GM19035 (cell line): Measurements from ENCODE around the gene NCOA5.
A peak's percentile ranks its signal among the peaks of the same experiment; 100 is the strongest.
"Not testable (repeated sequence)": the region's sequence is repeated elsewhere in the genome, so short reads cannot be mapped to it uniquely, and the experiment has no call there.

Experiments used
- ATAC-seq: cut with Tn5 transposase; IDR thresholded peaks from one replicate; pipeline ENCODE4 v1.9.1; 2021; ENCODE audit not compliant: unreplicated experiment

NCOA5 gene

DNA sequence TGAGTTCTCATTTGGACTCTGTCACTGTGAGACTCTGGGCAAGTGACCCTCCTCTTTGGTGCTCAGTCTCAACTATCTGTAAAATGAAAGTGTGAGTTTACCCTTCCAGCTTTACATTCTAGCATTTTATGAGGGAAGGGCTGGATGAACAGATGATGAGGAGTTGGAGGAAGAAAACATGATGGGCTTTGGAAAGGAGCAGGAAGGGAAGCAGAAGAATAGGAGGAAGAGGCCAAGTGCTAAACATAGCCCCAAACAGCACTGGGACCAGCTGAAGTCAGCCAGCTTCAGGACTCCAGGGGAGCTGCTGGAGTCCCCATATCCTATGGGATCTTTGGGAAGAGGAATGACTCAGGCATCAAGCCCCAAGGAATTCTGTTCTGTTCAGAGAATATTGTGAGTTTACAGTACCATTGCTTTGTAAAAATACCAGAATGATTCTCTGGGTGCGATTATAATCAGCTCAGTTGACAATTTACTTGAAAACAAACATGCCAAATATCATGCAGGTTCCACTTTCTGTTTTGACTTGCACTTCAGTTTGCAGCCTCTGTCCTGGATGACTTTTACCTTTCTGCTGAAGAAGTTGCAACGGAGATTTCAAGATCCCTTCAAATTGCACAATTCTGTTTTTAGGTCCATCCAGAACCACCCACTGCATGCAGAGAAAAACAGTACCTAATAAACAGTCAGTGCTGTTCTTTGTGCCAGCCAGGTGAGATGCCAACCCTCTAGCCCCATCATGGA, 31.6 kb upstream of the NCOA5 start:
- no peak for ATAC-seq

DNA sequence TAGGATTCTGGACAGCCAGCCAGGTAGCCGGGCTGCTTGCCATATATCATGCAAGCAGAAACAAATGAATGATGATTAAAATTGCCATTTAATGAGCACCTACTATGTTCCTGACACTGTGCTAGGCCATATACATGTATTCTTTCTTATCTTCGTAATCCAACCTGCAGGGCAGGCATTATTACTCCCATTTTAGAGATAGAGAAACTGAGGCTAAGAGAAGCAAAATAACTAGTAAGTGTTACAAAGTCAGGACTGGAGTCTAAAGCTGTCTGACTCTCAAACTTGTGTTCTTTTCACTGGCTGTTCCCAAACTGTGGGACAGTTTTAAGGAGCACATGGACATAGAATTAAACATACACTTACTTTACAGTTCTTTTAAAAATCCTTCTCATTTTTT, 30.4 kb upstream of the NCOA5 start:
- no peak for ATAC-seq

DNA sequence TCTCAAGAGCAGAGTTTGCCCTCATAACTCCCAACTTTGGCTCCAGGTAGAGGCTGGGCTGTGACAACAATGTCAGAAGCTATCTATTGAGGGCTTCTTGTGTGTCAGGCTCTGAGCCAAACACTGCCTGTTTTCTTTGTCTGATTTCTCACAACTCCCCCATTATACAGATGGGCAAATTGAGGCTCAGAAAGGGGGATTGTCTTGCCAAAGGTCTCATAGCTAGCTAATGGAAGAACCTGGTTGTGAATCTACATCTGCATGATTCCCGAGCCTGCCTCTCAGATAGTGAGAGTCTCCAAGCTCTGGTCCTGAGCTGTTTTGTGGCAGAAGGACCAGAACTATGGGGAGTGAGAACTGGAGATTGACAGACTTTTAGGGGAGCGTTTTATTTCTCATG, 29.8 kb upstream of the NCOA5 start:
- ATAC-seq, result no peak

DNA sequence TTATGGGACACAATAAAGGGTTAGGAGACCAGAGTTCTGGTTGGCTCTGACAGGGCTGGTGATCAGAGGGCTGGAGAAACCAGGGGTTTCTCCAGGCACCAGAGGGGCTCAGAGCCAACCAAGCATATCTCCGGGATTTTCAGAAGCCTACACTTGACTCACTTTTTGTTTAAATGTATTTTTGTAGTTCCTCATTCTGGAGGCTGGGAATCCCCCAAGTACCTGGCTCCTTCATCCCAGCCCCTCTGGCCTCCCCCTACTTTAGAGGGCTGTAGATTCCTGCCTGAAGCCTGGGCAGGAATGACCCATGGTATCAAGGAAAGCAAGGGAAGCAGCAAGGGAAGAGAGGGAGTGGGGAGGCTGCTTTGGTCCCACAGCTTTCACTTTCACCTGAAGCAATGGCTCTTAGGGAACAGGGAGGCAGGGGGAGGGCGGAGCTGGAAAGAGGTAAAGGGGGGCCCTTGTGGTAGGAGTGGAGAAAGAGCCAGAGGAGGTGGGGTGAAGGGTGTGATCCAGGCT, 29.3 kb upstream of the NCOA5 start:
- peak; percentile 45 for ATAC-seq

DNA sequence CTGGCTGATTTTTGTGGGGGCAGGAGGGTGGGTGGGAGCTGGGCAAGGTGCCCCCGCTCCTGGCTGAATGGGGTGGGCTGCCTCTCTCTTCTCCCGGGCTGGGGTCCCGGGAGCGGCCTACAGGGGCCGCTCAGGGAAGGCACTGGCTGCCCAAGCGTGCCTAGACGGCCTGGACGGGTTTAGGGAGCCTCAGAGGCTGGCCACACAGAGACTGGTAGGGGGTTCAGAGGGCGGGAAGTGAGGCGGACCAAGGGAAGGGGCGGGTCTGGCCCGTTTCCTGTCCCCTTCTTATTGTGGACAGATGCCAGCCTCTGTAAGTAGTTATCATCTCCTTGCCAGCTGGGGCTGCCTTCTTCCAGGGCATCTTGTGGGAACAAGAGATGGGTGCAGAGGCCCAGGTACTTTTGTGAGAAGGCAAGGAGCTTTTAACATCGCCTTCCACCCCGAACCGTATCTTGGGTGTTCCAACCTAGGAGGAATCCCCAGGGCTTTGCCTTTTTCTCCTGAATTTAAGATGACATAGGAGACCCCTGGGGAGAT, 28.8 kb upstream of the NCOA5 start:
- no peak for ATAC-seq

DNA sequence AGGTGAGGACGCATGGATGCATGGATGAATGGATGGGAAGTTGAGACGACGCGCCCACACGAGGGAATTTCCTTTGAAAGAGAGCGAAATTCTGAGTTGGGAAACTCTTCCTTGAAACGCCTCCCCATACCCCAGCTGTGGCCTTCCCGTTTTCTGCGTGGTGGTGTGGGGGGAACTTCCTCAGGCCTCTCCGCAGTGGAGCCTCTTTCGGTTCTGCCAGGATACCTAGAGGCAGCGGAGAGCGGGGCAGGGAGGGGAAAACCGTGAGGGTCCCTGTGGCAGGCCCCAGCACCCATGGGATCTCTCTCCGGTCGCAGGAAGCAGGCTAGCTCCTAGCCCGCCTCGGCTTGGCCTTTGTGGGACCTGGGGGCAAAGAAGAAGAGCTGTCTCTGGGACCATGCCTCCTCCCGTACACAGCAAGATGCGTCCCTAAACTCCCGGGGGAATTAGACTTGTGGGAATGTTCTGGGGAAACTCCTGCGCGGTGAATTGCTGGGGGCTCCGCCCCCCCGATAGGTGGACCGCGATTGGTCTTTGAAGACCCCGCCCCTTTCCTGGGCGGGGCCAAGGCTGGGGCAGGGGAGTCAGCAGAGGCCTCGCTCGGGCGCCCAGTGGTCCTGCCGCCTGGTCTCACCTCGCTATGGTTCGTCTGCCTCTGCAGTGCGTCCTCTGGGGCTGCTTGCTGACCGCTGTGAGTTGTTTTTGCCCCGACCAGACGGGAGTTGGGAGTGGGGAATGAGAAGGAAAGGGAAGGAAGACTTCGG, 28.1 kb upstream of the NCOA5 start, which contains the start of gene CD40:
Gene CD40 (plus strand): TSS at position 611 of the 764 bp plus-strand sequence. CDS start 30 bp downstream, at position 641.
- ATAC-seq, result peak; percentile 71

DNA sequence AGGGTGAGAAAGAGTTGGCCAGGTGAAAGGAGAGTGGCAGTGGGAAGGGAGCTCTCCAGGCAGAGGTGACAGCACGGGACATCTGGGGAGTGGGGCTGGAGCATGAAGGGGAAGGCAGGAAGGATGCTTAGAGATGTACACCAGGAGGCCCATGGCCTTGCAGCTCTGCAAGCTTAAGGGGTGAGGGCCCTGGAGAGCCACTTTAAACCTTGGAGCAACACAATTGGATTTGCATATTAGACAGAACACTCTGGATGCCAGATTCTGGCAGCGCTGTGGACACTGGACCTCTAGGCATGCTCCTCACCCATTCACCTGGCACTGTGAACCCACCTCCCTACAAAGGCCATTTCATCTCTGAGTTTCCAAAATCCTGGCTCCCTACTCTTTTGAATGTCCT, 24.7 kb upstream of the NCOA5 start:
- no peak for ATAC-seq

DNA sequence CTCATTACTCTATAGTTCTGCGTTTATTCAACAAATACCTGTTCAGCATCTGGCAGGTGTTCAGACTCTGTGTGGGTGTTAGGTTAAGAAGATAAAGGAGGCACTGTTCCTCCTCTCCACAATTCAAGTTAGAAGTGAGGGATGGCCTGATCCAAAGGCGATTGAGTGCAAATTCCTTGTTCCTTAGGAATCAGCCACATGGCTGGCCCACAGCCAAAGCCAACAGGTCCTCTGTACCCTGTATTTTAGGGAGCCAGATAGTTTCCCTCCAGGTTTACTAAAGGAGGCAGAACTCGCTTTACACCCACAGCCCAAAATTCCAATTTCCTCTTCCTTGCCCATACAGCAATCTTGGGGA, 23.3 kb upstream of the NCOA5 start:
- no peak for ATAC-seq

DNA sequence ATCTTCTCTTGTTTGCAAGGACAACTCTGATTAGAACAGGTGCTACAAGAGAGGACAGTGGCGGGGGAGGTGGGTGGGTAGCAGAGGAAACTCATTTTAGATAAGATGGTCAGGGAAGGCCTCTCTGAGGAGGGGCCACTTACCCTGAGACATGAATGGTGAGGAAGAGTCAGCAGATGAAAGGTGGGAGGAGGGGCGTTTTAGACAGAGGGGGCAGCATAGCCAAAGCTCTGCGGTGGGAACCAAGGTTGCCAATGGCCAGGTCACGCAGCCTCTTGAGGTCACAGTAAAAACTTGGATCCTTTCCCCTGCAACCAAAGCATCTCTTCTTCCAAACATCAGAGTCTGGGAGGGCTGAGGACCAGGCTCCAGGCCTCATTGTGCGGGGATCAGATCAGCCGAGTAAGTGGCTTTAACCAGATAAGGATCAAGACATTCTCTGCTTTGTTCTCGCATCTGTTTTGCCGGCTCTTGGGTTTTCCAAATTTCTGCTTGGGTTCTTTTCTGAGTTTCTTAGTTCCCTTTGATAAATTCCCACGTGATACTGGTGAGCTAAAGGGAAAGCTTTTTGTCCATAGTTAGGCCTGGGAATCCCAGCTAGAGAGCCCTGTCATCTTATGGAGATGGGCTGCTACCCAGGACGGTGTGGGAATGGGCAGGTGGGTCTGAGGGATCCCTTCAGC, 22.8 kb upstream of the NCOA5 start:
- no peak for ATAC-seq

DNA sequence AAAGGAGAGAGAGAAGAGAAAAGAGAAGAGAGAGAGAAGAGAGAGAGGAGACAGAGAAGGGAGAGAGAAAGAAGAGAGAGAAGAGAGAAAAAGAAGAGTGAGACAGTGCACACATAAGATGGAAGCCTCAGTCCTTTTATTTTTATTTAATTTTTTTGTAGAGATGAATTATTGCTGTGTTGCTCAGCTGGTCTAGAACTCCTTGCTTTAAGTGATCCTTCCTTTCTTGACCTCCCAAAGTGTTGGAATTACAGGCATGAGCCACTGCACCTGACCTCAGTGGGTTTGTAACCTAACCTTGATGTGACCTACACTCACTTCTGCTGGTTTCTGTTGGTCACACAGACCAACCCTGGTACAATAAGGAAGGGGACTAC, 22.1 kb upstream of the NCOA5 start:
- ATAC-seq, result no peak

DNA sequence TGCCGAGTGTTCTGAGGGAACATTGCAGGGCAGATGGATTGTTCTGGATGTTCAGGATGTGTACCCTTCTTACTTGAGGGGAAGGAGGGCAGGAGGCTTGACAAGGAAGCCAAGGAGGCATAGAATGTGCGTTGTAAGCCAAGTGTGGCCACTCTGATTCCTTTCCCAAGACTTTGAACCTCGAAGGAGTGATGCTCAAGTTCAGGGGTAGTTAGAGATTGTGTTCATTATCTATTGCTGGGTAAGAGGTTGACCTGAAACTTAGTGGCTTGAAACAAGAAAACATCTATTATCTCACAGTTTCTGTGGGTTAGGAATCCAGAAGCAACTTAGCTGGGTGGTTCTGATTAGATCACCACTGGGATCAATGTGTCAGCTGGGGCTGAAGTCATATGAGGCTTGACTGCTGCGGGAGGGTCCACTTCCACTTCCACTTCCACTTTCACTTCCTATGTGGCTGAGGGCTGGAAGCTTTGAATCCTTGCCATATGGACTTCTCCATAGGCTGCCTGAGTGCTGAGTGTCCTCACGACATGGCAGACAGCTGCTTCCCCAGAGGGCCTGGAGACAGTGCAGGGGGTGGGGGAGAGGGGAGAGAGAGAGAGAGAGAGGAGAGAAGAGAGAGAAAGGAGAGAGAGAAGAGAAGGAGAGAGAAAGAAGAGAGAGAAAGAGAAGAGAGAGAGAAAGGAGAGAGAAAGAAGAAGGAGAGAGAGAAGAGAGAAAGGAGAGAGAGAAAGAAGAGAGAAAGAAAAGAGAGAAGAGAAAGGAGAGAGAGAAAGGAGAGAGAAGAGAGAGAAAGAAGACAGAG, 21.5 kb upstream of the NCOA5 start:
- peak; percentile 41 for ATAC-seq

DNA sequence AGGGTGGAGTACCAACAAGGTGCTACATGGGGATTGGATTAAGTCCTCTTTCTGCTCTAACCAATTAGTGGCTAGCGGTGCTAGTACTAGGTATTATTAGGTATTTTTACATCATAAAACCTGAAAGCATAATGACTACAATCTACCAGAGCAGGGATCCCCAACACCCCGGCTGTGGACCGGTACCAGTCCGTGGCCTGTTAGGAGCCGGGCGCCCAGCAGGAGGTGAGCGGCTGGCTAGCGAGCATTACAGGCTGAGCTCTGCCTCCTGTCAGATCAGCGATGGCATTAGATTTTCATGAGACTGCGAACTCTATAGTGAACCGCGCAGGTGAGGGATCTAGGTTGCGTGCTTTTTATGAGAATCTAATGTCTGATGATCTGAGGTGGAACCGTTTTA, 19.2 kb upstream of the NCOA5 start:
- ATAC-seq, result no peak

DNA sequence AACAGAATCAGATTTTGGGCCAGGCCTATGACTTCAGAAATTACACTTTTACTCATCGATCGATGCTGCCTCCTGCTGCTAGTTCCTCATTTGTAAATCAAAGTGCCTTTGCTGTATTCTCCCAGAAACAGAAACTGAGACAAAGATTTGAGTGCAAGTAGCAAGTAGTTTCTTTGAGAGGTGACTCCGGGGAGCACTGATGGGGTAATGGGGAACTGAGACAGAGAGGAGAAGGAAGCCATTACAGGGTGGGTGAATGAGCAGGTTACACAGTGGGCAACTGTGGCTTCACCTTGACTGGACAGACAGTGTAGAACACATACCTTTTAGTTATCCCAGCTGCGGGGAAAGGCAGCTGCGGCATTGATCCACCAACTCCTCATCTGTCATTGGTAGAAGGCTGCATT, 18.7 kb upstream of the NCOA5 start:
- peak; percentile 77 for ATAC-seq

DNA sequence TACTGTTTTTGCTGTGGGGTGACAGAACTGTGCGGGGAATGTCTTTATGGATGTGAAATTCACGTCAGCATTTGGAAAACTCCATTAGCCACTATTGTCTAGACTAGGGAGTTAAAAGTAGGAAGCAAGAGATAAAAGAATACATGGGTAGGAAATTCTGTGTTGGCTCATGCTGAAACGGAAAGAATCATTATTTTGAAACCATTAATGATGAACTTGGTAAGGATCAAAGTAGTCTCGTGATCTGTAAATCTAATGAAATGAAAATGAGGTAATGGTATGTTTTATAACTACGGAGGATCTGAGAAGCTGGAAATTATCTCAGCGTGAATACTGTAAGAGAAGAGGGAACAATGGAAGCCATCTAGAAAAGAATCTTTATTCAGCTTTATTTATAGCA, 17.3 kb upstream of the NCOA5 start:
- ATAC-seq, result no peak

DNA sequence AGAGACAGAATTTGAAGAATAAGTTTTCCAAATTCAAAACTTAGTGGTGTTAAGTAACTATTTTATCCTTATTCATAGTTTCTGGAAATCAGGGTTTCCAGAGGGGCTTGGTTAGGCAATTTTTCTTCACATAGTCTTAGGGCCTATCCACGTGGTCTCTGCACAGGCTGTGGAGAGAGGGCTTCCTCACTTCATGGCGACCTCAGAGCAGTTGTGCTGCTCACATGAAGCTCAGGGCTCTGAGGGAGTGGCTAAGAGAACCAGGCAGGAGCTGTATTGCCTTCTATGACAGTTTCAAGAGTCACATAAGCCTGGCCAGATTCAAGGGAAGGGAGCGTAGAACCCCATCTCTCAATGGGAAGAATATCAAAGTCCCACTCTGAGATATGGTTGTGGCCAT, 14.5 kb upstream of the NCOA5 start:
- ATAC-seq, result no peak

DNA sequence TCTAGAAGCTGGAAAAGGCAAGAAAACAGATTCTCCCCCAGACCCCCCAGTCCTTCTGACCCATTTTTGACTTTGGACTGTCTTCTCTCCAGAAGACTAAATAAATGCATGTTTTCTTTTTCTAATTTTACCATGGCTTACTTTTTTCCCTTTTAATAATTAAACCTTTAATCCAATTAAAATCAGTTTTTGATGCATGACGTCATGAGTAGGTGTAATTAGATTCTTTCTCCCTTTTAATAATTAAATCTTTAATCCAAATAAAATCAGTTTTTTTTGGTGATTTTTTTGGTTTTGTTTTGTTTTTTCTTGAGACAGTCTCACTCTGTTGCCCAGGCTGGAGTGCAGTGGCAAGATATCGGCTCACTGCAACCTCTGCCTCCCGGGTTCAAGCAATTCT, 13.2 kb upstream of the NCOA5 start:
- ATAC-seq, result no peak

DNA sequence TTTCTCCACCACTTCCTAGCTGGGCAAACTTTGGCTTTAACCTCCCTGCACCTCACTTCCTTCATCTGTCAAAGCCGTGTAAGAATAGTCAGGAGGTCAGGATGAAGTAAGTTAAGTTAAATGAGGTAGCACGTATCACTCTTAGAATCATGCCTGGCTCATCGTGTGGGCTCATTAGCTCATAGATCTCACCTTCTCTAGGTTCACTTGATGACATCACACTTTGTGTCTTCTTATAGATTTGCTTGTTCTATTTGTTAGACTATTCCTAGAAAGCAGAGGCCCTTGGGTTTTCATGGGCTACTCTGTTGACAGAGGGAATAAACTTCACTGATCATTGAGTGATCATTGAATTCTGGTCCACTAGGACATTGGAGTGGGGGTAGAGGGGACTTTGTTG, 12.2 kb upstream of the NCOA5 start:
- ATAC-seq, result no peak

DNA sequence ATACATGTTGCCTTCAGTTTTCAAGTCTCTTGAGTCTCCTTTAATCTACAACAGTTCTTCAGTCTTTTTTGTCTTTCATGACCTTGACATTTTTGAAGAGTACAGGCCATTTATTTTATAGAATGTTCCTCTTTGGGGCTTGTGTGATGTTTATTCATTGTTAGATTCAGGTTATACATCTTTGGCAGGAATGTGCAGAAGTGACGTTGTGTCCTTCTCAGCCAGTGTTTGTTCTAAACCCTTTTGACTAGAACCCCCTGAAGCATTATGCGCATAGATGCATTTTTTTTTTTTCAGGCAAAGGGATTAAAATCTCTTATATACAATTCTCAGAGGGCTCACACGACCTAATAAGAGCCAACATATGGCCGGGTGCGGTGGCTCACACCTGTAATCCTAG, 11.2 kb upstream of the NCOA5 start:
- ATAC-seq, result no peak

DNA sequence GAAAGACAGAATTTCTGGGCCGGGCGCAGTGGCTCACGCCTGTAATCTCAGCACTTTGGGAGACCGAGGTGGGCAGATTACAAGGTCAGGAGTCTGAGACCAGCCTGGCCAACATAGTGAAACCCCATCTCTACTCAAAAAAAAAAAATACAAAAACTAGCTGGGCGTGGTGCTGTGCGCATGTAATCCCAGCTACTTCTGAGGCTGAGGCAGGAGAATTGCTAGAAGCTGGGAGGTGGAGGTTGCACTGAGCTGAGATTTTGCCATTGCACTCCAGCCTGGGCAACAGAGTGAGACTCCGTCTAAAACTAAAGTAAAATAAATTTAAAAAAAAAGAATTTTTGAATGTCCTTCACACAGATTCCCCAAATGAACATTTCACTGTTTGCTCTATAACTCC, 10.7 kb upstream of the NCOA5 start:
- ATAC-seq, result not testable (repeated sequence)

DNA sequence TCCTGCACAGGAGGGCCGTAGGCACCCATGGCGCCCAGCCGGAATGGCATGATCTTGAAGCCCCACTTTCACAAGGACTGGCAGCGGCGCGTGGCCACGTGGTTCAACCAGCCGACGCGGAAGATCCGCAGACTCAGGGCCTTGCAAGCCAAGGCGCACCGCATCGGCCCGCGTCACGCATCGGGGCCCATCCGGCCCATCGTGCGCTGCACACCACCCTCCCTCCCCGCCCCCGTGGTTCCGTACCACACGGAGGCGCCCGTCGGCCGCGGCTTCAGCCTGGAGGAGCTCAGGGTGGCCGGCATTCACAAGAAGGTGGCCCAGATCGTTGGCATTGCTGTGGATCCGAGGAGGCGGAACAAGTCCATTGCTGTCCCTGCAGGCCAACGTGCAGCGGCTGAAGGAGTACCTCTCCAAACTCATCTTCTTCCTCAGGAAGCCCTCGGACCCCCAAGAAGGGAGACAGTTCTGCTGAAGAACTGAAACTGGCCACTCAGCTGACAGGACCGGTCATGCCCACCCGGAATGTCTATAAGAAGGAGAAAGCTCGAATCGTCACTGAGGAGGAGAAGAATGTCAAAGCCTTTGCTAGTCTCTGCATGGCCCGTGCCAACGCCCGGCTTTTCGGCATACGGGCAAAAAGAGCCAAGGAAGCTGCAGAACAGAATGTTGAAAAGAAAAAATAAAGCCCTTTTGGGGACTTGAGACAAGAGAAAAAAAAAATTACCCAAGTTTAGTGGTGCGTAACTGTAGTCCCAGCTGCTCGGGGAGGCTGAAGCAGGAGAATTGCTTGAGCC, 9.9 kb upstream of the NCOA5 start:
- no peak for ATAC-seq
